HL-60 (cell line): ENCODE measurements around the gene PAPPA2.

ENCODE experiments used
- GABPA ChIP-seq: IDR thresholded peaks from 2 replicates; pipeline ENCODE4 v1.6.1; 2012; ENCODE audit warnings: low read depth
- TF ChIP-seq, protein P1 (sequence below): IDR thresholded peaks from one replicate; pipeline ENCODE4 v1.5.1; 2011; ENCODE audit warnings: low read length, control low read depth, inconsistent platforms; ENCODE audit not compliant: insufficient read depth

GRCh38 chr1:176625365-176625764 lies 162.4 kb downstream of the PAPPA2 start:
- no peak for TF ChIP-seq GABPA
- TF ChIP-seq, protein P1, sequence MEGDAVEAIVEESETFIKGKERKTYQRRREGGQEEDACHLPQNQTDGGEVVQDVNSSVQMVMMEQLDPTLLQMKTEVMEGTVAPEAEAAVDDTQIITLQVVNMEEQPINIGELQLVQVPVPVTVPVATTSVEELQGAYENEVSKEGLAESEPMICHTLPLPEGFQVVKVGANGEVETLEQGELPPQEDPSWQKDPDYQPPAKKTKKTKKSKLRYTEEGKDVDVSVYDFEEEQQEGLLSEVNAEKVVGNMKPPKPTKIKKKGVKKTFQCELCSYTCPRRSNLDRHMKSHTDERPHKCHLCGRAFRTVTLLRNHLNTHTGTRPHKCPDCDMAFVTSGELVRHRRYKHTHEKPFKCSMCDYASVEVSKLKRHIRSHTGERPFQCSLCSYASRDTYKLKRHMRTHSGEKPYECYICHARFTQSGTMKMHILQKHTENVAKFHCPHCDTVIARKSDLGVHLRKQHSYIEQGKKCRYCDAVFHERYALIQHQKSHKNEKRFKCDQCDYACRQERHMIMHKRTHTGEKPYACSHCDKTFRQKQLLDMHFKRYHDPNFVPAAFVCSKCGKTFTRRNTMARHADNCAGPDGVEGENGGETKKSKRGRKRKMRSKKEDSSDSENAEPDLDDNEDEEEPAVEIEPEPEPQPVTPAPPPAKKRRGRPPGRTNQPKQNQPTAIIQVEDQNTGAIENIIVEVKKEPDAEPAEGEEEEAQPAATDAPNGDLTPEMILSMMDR, result no peak
